ENCODE measurements around the gene CPED1. TPM values are rescaled to one million over a fixed set of nuclear protein-coding genes. Genes with fewer than 3 reads are reported as not detected.
A peak's percentile ranks its signal among the peaks of the same experiment; 100 is the strongest.
"Not testable (repeated sequence)": the region's sequence is repeated elsewhere in the genome, so short reads cannot be mapped to it uniquely, and the experiment has no call there.

CPED1 gene
- total and polyA plus RNA-seq, 9 donors: 6.6 to 26.6 (median 10.8) TPM

DNA sequence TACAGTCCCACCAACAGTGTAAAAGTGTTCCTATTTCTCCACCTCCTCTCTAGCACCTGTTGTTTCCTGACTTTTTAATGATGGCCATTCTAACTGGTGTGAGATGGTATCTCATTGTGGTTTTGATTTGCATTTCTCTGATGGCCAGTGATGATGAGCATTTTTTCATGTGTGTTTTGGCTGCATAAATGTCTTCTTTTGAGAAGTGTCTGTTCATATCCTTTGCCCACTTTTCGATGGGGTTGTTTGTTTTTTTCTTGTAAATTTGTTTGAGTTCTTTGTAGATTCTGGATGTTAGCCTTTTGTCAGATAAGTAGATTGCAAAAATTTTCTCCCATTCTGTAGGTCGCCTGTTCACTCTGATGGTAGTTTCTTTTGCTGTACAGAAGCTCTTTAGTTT lies 79.2 kb downstream of the CPED1 start:
- H3K9me3 ChIP-seq (replicated peaks; ENCODE audit: control insufficient read depth, low read depth, low read length); H3K27ac ChIP-seq (ENCODE audit: low read length); DNase-seq; H3K27me3 ChIP-seq (ENCODE audit: control insufficient read depth, insufficient read depth, low read length); H3K4me1 ChIP-seq (ENCODE audit: control insufficient read depth, insufficient read depth, low read length); H3K36me3 ChIP-seq (ENCODE audit: control insufficient read depth, insufficient read depth, low read length); H3K4me3 ChIP-seq (ENCODE audit: low read length): not testable (repeated sequence)
- WGBS (ENCODE audit: insufficient coverage): no CpG with 5 or more reads among the region's 2 CpGs

DNA sequence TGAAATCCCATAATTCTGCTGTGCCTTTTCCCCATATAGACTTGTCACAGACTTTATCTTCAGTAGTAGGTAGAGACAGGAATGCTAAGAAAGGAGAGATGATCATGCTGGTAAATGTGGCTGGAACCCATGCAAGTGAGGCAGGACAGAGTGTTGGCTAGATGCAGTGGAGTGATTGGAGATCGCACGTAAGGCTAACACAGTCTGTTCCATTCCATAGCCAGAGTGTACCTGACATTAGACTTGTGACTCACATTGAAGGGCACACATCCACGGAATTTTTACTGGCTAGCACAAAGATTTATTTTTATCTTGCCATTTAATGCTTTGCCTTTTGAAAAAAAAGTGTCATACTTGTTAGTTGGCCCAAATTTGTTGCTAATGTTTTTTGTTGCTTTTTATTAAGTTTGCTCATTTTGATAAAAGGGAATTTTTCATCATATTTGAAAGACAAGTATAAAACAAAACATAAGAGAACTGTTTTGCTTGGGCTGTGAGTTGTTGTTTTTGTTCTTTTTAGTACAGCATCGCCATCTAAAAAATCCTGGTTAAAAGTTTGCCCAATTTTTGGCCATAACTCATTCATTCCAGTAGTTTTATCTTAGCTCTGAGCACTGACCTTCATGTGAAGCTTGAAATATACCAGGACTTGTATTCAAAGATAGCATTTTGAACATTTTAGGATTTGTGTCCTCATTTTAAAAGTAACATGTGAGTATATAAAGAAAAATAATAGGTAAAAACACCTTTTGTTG lies 81.0 kb downstream of the CPED1 start:
- Histone ChIP-seq H3K36me3 (ENCODE audit: control insufficient read depth, insufficient read depth, low read length) (no peaks in the 10 kb centered on the region), H3K4me3 (ENCODE audit: low read length) (no peak overlapping the region), H3K27me3 (ENCODE audit: control insufficient read depth, insufficient read depth, low read length) (no peaks in the 10 kb centered on the region), H3K4me1 (ENCODE audit: control insufficient read depth, insufficient read depth, low read length) (no peaks in the 10 kb centered on the region), H3K27ac (ENCODE audit: low read length) (no peak overlapping the region), H3K9me3 (replicated peaks; ENCODE audit: control insufficient read depth, low read depth, low read length) (no peaks in the 10 kb centered on the region)
- DNase-seq: peak; percentile 13
- 90% methylated on average over 2 of the region's 4 CpGs for WGBS (ENCODE audit: insufficient coverage)

DNA sequence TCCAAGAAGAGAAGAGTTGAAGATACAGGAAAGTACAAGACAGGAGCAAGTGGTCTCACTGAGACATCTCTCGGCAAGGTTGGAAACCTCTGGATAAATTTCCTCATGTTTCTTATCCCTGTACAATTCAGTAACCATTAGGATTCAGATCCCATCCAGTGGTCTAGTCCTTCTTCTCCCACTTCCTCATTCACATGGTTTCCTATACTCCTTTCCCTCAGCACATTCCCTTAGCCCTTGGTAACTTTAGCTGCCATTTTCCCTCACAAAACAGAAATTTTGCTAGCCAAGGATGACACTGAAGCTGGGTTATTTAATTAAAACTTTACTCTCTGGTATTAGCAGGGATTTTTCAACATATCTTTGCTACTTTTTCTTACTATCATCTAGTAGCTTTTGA lies 82.6 kb downstream of the CPED1 start:
- Histone ChIP-seq H3K4me3 (ENCODE audit: low read length) (no peak overlapping the region), H3K9me3 (replicated peaks; ENCODE audit: control insufficient read depth, low read depth, low read length) (no peaks in the 10 kb centered on the region), H3K36me3 (ENCODE audit: control insufficient read depth, insufficient read depth, low read length) (no peaks in the 10 kb centered on the region), H3K27ac (ENCODE audit: low read length) (no peak overlapping the region), H3K27me3 (ENCODE audit: control insufficient read depth, insufficient read depth, low read length) (no peaks in the 10 kb centered on the region), H3K4me1 (ENCODE audit: control insufficient read depth, insufficient read depth, low read length) (no peaks in the 10 kb centered on the region)
- no peak for DNase-seq
- 100% methylated on average over 1 of the region's 1 CpG for WGBS (ENCODE audit: insufficient coverage)

DNA sequence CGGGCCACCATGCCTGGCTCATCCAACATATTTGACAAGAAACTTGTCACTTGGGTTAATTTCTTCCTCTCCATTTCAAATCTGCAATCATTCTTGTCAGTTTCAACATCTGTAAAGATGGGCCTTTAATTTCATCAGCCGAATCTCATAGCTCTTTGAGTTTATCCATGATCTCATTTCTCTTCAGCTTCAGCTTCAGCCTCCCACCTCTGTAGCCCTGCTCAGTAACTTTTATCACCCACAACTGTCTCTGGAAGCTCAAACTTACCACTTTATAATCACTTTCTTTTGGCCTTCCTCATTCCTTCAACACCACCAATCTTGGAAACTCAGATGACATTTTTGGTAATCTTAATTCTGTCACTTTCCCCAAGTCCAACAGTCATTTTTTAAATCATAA lies 83.2 kb downstream of the CPED1 start:
- no peak overlapping the region for H3K27ac ChIP-seq (ENCODE audit: low read length)
- H3K9me3 ChIP-seq (replicated peaks; ENCODE audit: control insufficient read depth, low read depth, low read length): no peaks in the 10 kb centered on the region
- no peak for DNase-seq
- 95% methylated on average over 2 of the region's 2 CpGs for WGBS (ENCODE audit: insufficient coverage)
- H3K4me3 ChIP-seq (ENCODE audit: low read length): no peak overlapping the region
- no peaks in the 10 kb centered on the region for H3K27me3 ChIP-seq (ENCODE audit: control insufficient read depth, insufficient read depth, low read length)
- H3K4me1 ChIP-seq (ENCODE audit: control insufficient read depth, insufficient read depth, low read length): no peaks in the 10 kb centered on the region
- no peaks in the 10 kb centered on the region for H3K36me3 ChIP-seq (ENCODE audit: control insufficient read depth, insufficient read depth, low read length)

DNA sequence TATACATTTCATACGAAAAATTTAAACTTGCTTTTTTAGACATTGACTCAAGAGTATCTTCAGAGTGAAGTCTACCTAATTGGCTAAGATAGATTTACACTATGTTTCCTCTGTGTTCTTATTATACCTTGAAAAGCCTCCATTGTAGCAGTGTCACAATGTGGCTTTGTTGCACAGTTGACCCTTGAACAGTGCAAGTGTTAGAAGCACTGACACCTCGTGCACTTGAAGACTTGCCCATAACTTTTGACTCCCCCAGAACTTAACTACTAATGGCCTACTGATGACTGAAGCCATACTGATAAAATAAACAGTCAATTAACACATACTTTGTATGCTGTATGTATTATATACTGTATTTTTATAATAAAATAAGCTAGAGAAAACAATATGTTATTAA lies 84.3 kb downstream of the CPED1 start:
- DNase-seq: no peak
- no peak overlapping the region for H3K27ac ChIP-seq (ENCODE audit: low read length)
- WGBS (ENCODE audit: insufficient coverage): no CpG with 5 or more reads among the region's 2 CpGs
- no peaks in the 10 kb centered on the region for H3K27me3 ChIP-seq (ENCODE audit: control insufficient read depth, insufficient read depth, low read length)
- H3K4me3 ChIP-seq (ENCODE audit: low read length): no peak overlapping the region
- no peaks in the 10 kb centered on the region for H3K36me3 ChIP-seq (ENCODE audit: control insufficient read depth, insufficient read depth, low read length)
- no peaks in the 10 kb centered on the region for H3K4me1 ChIP-seq (ENCODE audit: control insufficient read depth, insufficient read depth, low read length)
- no peaks in the 10 kb centered on the region for H3K9me3 ChIP-seq (replicated peaks; ENCODE audit: control insufficient read depth, low read depth, low read length)

DNA sequence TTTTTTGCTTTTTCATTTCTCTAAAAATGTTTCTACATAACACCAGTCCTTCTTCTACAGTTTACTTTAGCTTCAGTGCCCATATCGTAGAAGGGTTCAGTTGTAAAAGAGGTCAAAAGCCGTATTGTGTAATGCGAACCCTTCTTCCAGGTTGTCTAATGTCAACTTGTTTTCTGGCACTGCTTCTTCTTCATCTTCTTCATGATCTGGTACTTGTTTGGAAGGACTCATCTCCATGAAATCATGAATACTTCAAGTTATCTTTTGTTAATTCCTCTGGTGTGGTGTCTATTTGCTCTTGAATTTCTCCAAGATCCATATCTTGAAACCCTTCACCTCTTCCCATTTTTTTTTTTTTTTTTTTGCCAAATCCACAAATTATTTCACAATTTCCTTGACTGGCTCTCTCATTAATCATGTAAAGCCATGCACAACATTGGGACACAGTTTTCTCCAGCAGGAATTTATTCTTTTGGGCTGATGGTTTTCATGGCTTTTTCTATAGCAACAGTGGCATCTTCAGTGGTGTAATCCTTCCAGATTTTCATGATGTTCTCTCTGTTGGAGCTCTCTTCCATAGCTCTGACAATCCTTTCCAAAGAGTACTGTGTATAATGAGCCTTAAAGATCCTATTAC lies 85.1 kb downstream of the CPED1 start:
- no peaks in the 10 kb centered on the region for H3K36me3 ChIP-seq (ENCODE audit: control insufficient read depth, insufficient read depth, low read length)
- no peaks in the 10 kb centered on the region for H3K4me1 ChIP-seq (ENCODE audit: control insufficient read depth, insufficient read depth, low read length)
- DNase-seq: no peak
- no CpG with 5 or more reads among the region's 3 CpGs for WGBS (ENCODE audit: insufficient coverage)
- H3K9me3 ChIP-seq (replicated peaks; ENCODE audit: control insufficient read depth, low read depth, low read length): no peaks in the 10 kb centered on the region
- H3K27me3 ChIP-seq (ENCODE audit: control insufficient read depth, insufficient read depth, low read length): no peaks in the 10 kb centered on the region
- H3K4me3 ChIP-seq (ENCODE audit: low read length): no peak overlapping the region
- H3K27ac ChIP-seq (ENCODE audit: low read length): no peak overlapping the region

DNA sequence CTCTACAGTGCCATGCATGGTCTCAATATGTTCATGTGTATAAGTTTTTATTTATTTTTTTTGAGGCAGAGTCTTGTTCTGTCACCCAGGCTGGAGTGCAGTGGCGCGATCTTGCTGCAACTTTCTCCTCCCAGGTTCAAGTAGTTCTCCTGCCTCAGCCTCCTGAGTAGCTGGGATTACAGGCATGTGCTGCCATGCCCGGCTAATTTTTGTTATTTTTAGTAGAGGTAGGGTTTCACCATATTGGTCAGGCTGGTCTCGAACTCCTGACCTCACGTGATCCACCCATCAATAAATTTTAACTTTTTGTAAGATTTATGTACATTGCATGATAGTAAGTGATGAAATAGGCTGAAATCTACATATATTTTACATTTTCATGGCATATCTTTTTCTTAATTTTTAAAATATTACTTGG lies 86.9 kb downstream of the CPED1 start:
- not testable (repeated sequence) for H3K27me3 ChIP-seq (ENCODE audit: control insufficient read depth, insufficient read depth, low read length); H3K27ac ChIP-seq (ENCODE audit: low read length); H3K4me1 ChIP-seq (ENCODE audit: control insufficient read depth, insufficient read depth, low read length); DNase-seq; H3K36me3 ChIP-seq (ENCODE audit: control insufficient read depth, insufficient read depth, low read length); H3K4me3 ChIP-seq (ENCODE audit: low read length); H3K9me3 ChIP-seq (replicated peaks; ENCODE audit: control insufficient read depth, low read depth, low read length)
- WGBS (ENCODE audit: insufficient coverage): 100% methylated on average over 2 of the region's 5 CpGs

DNA sequence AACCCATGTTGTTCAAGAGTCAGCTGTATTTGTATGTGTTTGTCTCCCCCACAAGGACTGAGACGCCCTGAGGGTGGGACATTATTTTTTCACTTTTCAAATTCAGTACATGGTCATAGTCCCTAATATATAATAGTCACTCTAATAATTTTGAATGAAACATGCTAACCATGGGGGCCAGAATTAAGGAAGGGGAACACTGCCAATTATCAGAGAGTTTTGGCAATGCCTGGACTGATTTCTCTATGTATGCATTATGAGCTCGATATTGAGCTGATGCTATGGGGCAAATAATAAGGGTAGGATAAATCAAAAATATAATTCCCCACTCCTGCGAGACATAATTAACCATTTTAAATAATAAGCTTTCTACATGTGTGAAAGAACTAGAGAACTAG lies 87.4 kb downstream of the CPED1 start:
- WGBS (ENCODE audit: insufficient coverage): no CpG with 5 or more reads among the region's 3 CpGs
- no peak for DNase-seq
- no peaks in the 10 kb centered on the region for H3K4me1 ChIP-seq (ENCODE audit: control insufficient read depth, insufficient read depth, low read length)
- no peaks in the 10 kb centered on the region for H3K27me3 ChIP-seq (ENCODE audit: control insufficient read depth, insufficient read depth, low read length)
- no peaks in the 10 kb centered on the region for H3K36me3 ChIP-seq (ENCODE audit: control insufficient read depth, insufficient read depth, low read length)
- H3K27ac ChIP-seq (ENCODE audit: low read length): no peak overlapping the region
- no peak overlapping the region for H3K4me3 ChIP-seq (ENCODE audit: low read length)
- no peaks in the 10 kb centered on the region for H3K9me3 ChIP-seq (replicated peaks; ENCODE audit: control insufficient read depth, low read depth, low read length)

DNA sequence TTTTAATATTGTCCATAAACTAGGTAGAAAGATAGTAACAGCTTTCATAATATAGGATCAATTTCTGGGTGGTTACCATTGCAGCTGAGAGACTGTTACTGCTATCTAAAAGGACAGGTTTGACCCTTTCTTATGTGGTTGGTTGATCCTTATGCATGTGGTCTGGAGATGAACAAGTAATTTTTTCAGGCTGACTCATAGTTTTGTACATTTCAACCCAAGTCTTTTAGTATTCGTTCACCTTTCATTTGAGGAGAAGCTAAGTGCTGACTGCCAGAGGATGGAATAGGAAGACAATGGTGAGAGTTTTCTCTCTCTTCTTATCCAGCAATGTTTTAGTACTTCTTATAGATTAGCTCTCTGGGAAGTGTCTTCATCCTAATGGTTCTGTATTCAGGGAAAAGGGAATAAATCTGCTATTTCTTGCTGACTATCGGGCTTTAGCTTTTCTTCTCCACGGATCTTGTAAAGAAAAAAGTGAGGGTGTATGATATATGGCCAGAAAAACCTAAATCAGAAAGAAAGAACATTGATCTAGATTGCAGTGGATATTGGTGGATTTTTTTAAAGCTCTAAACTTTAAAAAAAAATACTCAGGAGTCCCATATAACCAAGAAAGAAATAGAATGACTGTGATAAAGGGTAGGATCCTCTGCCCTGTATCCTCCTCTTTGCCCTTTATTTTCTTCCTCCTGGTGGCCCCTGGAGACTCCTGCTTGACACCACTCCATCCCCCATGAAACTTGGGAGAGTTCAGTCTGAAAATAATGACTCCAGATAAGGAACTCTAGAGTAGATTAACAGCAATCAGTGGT lies 88.0 kb downstream of the CPED1 start:
- H3K9me3 ChIP-seq (replicated peaks; ENCODE audit: control insufficient read depth, low read depth, low read length): no peaks in the 10 kb centered on the region
- no peaks in the 10 kb centered on the region for H3K4me1 ChIP-seq (ENCODE audit: control insufficient read depth, insufficient read depth, low read length)
- H3K4me3 ChIP-seq (ENCODE audit: low read length): no peak overlapping the region
- H3K27me3 ChIP-seq (ENCODE audit: control insufficient read depth, insufficient read depth, low read length): no peaks in the 10 kb centered on the region
- WGBS (ENCODE audit: insufficient coverage): no CpG with 5 or more reads among the region's 3 CpGs
- no peak overlapping the region for H3K27ac ChIP-seq (ENCODE audit: low read length)
- H3K36me3 ChIP-seq (ENCODE audit: control insufficient read depth, insufficient read depth, low read length): no peaks in the 10 kb centered on the region
- DNase-seq: no peak

DNA sequence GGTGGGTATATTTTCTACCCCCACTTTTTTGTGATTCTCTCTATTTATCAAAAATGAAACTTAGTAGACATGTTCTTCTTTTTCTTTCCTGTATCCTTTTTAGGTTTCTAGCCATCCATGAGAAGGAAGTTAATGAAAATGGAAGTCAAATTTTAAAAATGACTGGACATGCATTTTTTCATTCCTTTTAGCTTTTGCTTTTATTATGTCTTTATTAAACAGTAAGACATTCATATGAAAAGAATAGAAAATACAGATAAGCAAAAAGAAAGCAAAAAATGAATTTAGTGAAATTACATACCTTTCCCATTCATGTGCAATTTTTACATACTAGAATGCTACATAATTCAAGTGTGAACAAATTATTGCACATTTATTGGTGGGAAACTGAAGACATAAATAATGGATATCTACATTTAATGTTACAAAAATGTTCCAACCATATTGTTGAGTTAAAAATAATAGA lies 88.7 kb downstream of the CPED1 start:
- DNase-seq: no peak
- H3K27ac ChIP-seq (ENCODE audit: low read length): no peak overlapping the region
- H3K27me3 ChIP-seq (ENCODE audit: control insufficient read depth, insufficient read depth, low read length): no peaks in the 10 kb centered on the region
- no peaks in the 10 kb centered on the region for H3K9me3 ChIP-seq (replicated peaks; ENCODE audit: control insufficient read depth, low read depth, low read length)
- H3K4me3 ChIP-seq (ENCODE audit: low read length): no peak overlapping the region
- no peaks in the 10 kb centered on the region for H3K36me3 ChIP-seq (ENCODE audit: control insufficient read depth, insufficient read depth, low read length)
- H3K4me1 ChIP-seq (ENCODE audit: control insufficient read depth, insufficient read depth, low read length): no peaks in the 10 kb centered on the region
